Dendritic cell treated with granulocyte-macrophage colony-stimulating factor and Interleukin-4, amounts not matched to agents 40 ng/mL and 50 ng/mL, for 4 days (primary cell): Measurements from ENCODE around the gene TMEM186.
"Not testable (repeated sequence)": the region's sequence is repeated elsewhere in the genome, so short reads cannot be mapped to it uniquely, and the experiment has no call there.

ENCODE experiments used
- H3K27ac Mint-ChIP-seq: one replicate; pipeline ENCODE4 v1.8.0; 2022; ENCODE audit warnings: mild to moderate bottlenecking, mixed read lengths
- H3K27me3 Mint-ChIP-seq: one replicate; pipeline ENCODE4 v1.8.0; 2022; ENCODE audit warnings: mild to moderate bottlenecking, mixed read lengths
- H3K36me3 Mint-ChIP-seq: one replicate; pipeline ENCODE4 v1.8.0; 2022; ENCODE audit warnings: low read depth, mixed read lengths
- H3K4me1 Mint-ChIP-seq: one replicate; pipeline ENCODE4 v1.8.0; 2022; ENCODE audit warnings: low read depth, mixed read lengths
- H3K4me3 Mint-ChIP-seq: one replicate; pipeline ENCODE4 v1.8.0; 2022; ENCODE audit warnings: mild to moderate bottlenecking, moderate library complexity, mixed read lengths
- H3K9me3 Mint-ChIP-seq: one replicate; pipeline ENCODE4 v1.8.0; 2022; ENCODE audit warnings: mixed read lengths
- intact Hi-C: fragments of 100-400 bp; cut with micrococcal nuclease; formaldehyde crosslinking; loops from one replicate; pipeline ENCODE4 v1.15.0; 2022

Gene TMEM186

DNA sequence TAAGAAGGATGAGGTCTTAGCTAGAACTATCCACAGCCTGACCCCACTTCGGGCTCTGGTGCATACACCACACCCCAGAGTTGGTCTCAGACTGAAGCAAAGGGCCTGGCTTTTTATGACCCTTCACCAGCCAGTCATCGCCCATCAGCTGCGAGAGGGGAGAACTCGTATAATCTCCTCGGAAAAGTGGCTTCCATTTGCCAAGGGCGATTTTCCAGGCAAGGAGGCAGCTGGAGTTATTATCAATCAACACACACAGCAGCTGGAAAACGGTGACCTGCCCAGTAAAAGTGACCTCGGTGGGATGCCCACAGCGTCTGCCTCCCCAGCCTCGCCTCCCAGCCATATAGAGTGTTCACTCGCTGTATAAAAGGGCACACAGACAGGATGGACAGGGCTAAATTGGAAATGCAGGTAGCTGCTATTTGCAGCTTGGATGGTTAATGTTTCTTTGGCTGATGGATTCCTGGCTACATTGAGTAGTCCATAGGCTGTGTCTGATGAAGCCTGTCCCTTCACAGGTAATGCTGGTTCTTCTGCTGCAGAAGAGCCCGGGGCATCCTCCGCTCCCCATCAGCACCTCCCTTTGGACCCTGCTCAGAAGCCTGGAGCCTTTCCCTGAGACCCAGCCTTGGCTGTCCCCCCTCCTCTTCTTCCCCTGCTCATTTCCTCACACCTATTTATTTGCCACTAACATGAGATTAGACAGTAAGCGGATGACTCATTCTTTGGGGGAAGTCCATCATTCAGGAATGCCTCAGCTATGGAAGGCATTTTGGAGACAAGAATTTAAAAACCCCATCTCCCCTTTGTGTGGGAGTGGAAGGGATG is 45.7 kb downstream of the TMEM186 start:
- H3K9me3 Mint-ChIP-seq = peaks cover 9% of the 10 kb centered on the region
- H3K36me3 Mint-ChIP-seq = peaks cover 80% of the 10 kb centered on the region
- H3K4me3 Mint-ChIP-seq = no peak overlapping the region
- H3K4me1 Mint-ChIP-seq = peaks cover 17% of the 10 kb centered on the region
- no peak overlapping the region for H3K27ac Mint-ChIP-seq
- intact Hi-C loops = no loop called here
- H3K27me3 Mint-ChIP-seq = no peaks in the 10 kb centered on the region

DNA sequence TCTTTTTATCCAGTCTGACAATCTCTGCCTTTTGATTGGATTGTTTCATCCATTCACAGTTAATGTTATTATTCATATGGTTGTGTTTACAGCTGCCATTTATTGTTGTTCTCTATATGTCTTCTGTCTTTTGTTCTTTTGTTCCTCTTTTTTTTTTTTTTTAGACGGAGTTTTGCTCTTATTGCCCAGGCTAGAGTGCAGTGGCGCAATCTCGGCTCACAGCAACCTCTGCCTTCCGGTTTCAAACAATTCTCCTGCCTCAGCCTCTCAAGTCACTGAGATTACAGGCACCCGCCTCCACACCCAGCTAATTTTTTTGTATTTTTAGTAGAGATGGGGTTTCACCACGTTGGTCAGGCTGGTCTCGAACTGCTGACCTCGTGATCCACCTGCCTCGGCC is 48.5 kb downstream of the TMEM186 start:
- H3K4me3 Mint-ChIP-seq, intact Hi-C loops, H3K27me3 Mint-ChIP-seq, H3K9me3 Mint-ChIP-seq: not testable (repeated sequence)
- Mint-ChIP-seq H3K4me1 (peaks cover 17% of the 10 kb centered on the region), H3K27ac (peak overlapping the region; percentile 65), H3K36me3 (peaks cover 74% of the 10 kb centered on the region)
